ACC112 (cell line): Measurements from ENCODE around the gene SARNP.

ENCODE experiments used
- H2AFZ ChIP-seq: fragments of 200-600 bp; sonication (generic); one replicate; pipeline ENCODE4 v1.6.0; 2017; ENCODE audit warnings: antibody characterized with exemption, low read length; ENCODE audit not compliant: unreplicated experiment
- H3K27ac ChIP-seq: fragments of 200-600 bp; sonication (generic); 2 replicates; pipeline ENCODE4 v1.5.1; 2014; ENCODE audit warnings: low read depth, mild to moderate bottlenecking, antibody characterized with exemption, low read length, moderate library complexity
- H3K27me3 ChIP-seq: fragments of 200-600 bp; sonication (generic); 2 replicates; pipeline ENCODE4 v1.6.1; 2014; ENCODE audit warnings: mild to moderate bottlenecking, antibody characterized with exemption, low read length, moderate library complexity, mixed read lengths; ENCODE audit not compliant: insufficient read depth
- H3K36me3 ChIP-seq: fragments of 200-600 bp; sonication (generic); 2 replicates; pipeline ENCODE4 v1.6.1; 2016; ENCODE audit warnings: mild to moderate bottlenecking, antibody characterized with exemption, low read length, moderate library complexity, mixed read lengths; ENCODE audit not compliant: insufficient read depth
- H3K4me1 ChIP-seq: fragments of 200-600 bp; sonication (generic); one replicate; pipeline ENCODE4 v1.6.1; 2016; ENCODE audit warnings: low read length, mixed read lengths; ENCODE audit not compliant: insufficient read depth, unreplicated experiment, control insufficient read depth
- H3K4me3 ChIP-seq: fragments of 200-600 bp; sonication (generic); 2 replicates; pipeline ENCODE4 v1.5.1; 2014; ENCODE audit warnings: mild to moderate bottlenecking, low read depth, low read length
- H3K79me2 ChIP-seq: fragments of 200-600 bp; sonication (generic); one replicate; pipeline ENCODE4 v1.6.0; 2016; ENCODE audit warnings: low read length; ENCODE audit not compliant: control insufficient read depth, unreplicated experiment, insufficient read depth

Gene SARNP

GRCh38 chr12:55707841-55708694 lies 109.5 kb downstream of the SARNP start, which contains the start of gene ITGA7:
Gene ITGA7, minus strand, starts transcription at chr12:55707904. Its CDS starts 222 bp downstream, at chr12:55707682.
- Histone ChIP-seq H2AFZ (peak within 1 kb of the TSS; percentile 59), H3K27me3 (no peaks in the 10 kb centered on the region), H3K79me2 (peaks cover 29% of the 10 kb centered on the region), H3K27ac (no peak within 1 kb of the TSS), H3K36me3 (no peaks in the 10 kb centered on the region), H3K4me3 (peak within 1 kb of the TSS; percentile 75), H3K4me1 (peaks cover 64% of the 10 kb centered on the region)
